Parathyroid adenoma (tissue), 2 donors: ENCODE measurements around the gene TMUB1.

Experiments used
- H2AFZ ChIP-seq: fragments of 300-600 bp; sonication (generic); one replicate; pipeline ENCODE4 v1.7.0; 2017; ENCODE audit warnings: antibody characterized with exemption, mild to moderate bottlenecking
- H3K27ac ChIP-seq: fragments of 300-600 bp; sonication (generic); one replicate; pipeline ENCODE4 v1.7.0; 2017
- H3K27me3 ChIP-seq: fragments of 300-600 bp; sonication (generic); one replicate; pipeline ENCODE4 v1.7.0; 2017; ENCODE audit warnings: low read length; ENCODE audit not compliant: control insufficient read depth, insufficient read depth
- H3K36me3 ChIP-seq: fragments of 300-600 bp; sonication (generic); one replicate; pipeline ENCODE4 v1.7.0; 2017; ENCODE audit warnings: low read length; ENCODE audit not compliant: control insufficient read depth, insufficient read depth
- H3K4me1 ChIP-seq: fragments of 300-600 bp; sonication (generic); one replicate; pipeline ENCODE4 v1.7.0; 2017; ENCODE audit warnings: control low read depth
- H3K4me2 ChIP-seq: fragments of 300-600 bp; sonication (generic); one replicate; pipeline ENCODE4 v1.7.0; 2017; ENCODE audit warnings: low read length
- H3K4me3 ChIP-seq: fragments of 300-600 bp; sonication (generic); one replicate; pipeline ENCODE4 v1.7.0; 2017; ENCODE audit warnings: low read depth, low read length
- H3K79me2 ChIP-seq: fragments of 300-600 bp; sonication (generic); one replicate; pipeline ENCODE4 v1.7.0; 2017; ENCODE audit warnings: control low read depth
- H3K9ac ChIP-seq: fragments of 300-600 bp; sonication (generic); one replicate; pipeline ENCODE4 v1.7.0; 2017; ENCODE audit warnings: mild to moderate bottlenecking
- H3K9me3 ChIP-seq: fragments of 300-600 bp; sonication (generic); one replicate; pipeline ENCODE4 v1.7.0; 2017; ENCODE audit warnings: low read length; ENCODE audit not compliant: control insufficient read depth
- CTCF ChIP-seq: fragments of 300-600 bp; sonication (generic); IDR thresholded peaks from one replicate; pipeline ENCODE4 v1.7.0; 2017; ENCODE audit warnings: antibody characterized with exemption, mild to moderate bottlenecking
- donor health status: primary hyperparathyroidism.

The TMUB1 gene

GRCh38 chr7:151075978-151076426, 7.3 kb downstream of the TMUB1 start:
- Histone ChIP-seq H3K9ac (no peak overlapping the region), H3K27me3 (no peaks in the 10 kb centered on the region), H3K4me1 (peaks cover 20% of the 10 kb centered on the region), H3K4me2 (no peak overlapping the region), H3K27ac (no peak overlapping the region), H3K79me2 (peaks cover 11% of the 10 kb centered on the region), H3K9me3 (no peaks in the 10 kb centered on the region), H3K4me3 (no peak overlapping the region), H2AFZ (no peak overlapping the region), H3K36me3 (no peaks in the 10 kb centered on the region)
- TF ChIP-seq CTCF = no peak

GRCh38 chr7:151075662-151075971, 7.7 kb downstream of the TMUB1 start:
- no peak for TF ChIP-seq CTCF
- no peaks in the 10 kb centered on the region for H3K9me3 ChIP-seq
- no peak overlapping the region for H3K4me2 ChIP-seq
- no peaks in the 10 kb centered on the region for H3K36me3 ChIP-seq
- peaks cover 18% of the 10 kb centered on the region for H3K4me1 ChIP-seq
- H3K79me2 ChIP-seq = peaks cover 12% of the 10 kb centered on the region
- H3K9ac ChIP-seq = no peak overlapping the region
- no peak overlapping the region for H2AFZ ChIP-seq
- H3K27ac ChIP-seq = no peak overlapping the region
- H3K4me3 ChIP-seq = no peak overlapping the region
- no peaks in the 10 kb centered on the region for H3K27me3 ChIP-seq

DNA sequence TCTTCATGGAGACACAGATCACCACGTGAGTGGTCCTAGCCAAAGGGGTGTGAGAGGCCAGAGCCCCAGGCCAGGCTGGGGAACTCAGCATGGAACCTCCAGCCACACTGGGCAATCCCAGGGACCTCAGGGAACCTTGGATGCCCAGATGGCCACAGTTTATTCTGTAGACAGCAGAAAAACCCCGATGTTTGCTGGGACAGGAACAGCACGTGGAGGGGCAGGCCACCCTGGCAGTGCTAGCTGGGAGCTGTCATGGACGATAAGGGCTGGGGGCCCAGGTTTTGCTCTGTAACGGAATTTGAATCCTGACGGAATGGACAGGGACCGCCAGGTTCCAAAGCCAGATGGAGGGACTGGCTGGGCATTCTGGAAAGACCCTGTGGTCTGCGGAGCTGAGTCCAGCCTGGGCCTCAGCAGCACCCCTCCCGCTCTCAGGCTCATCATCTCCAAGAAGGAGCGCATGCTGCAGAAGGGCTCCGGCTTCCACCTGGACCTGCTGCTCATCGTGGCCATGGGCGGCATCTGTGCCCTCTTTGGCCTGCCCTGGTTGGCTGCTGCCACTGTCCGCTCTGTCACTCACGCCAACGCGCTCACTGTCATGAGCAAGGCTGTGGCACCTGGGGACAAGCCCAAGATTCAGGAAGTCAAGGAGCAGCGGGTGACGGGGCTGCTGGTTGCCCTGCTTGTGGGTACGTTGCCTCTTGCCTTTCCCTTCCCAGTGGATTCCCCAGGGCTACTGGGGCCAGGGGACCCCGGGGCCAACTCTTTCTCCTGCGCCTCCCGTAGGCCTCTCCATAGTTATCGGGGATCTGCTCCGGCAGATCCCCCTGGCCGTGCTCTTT, 8.3 kb downstream of the TMUB1 start:
- H3K27ac ChIP-seq = no peak overlapping the region
- no peak overlapping the region for H3K9ac ChIP-seq
- H3K4me3 ChIP-seq = no peak overlapping the region
- no peak overlapping the region for H2AFZ ChIP-seq
- peaks cover 18% of the 10 kb centered on the region for H3K4me1 ChIP-seq
- no peaks in the 10 kb centered on the region for H3K9me3 ChIP-seq
- no peaks in the 10 kb centered on the region for H3K36me3 ChIP-seq
- peaks cover 10% of the 10 kb centered on the region for H3K79me2 ChIP-seq
- no peak for TF ChIP-seq CTCF
- H3K27me3 ChIP-seq = no peaks in the 10 kb centered on the region
- H3K4me2 ChIP-seq = no peak overlapping the region

GRCh38 chr7:151073990-151074389, 9.3 kb downstream of the TMUB1 start:
- no peaks in the 10 kb centered on the region for H3K36me3 ChIP-seq
- no peaks in the 10 kb centered on the region for H3K27me3 ChIP-seq

More at GRCh38 chr7:151073990-151074389, 9.3 kb downstream of the TMUB1 start:
- H3K4me1 ChIP-seq = peaks cover 7% of the 10 kb centered on the region
- peaks cover 3% of the 10 kb centered on the region for H3K79me2 ChIP-seq
- H3K27ac ChIP-seq = no peak overlapping the region
- no peaks in the 10 kb centered on the region for H3K9me3 ChIP-seq
- no peak overlapping the region for H2AFZ ChIP-seq
- no peak overlapping the region for H3K4me3 ChIP-seq
- H3K9ac ChIP-seq = no peak overlapping the region
- TF ChIP-seq CTCF = no peak
- H3K4me2 ChIP-seq = no peak overlapping the region
